Mammary epithelial cell (primary cell): ENCODE results near the gene PTRH2.

ENCODE experiments used
- CTCF ChIP-seq, 2 donors: IDR thresholded peaks in 1 of 2; conservative IDR thresholded peaks in 1 of 2; 2 replicates each; pipeline ENCODE4 v1.5.1; 2011 to 2012; ENCODE audit warnings: inconsistent platforms in 2 of 2, low read length in 2 of 2, mild to moderate bottlenecking in 2 of 2, control low read depth in 1 of 2, low read depth in 1 of 2; ENCODE audit not compliant: insufficient read depth in 1 of 2; ENCODE audit errors: extremely low read depth in 1 of 2
- EZH2 ChIP-seq: IDR thresholded peaks from 2 replicates; pipeline ENCODE4 v1.6.1; 2012; ENCODE audit warnings: low read length, inconsistent platforms, borderline replicate concordance

- TF ChIP-seq EZH2, result no peak
- no peak for TF ChIP-seq CTCF (conservative IDR thresholded peaks at IDR 0.05 in 1 of 2, IDR thresholded peaks at IDR 0.05 in 1 of 2; ENCODE audit: extremely low read depth in 1 of 2, insufficient read depth in 1 of 2, low read depth in 1 of 2, low read length in 2 of 2)
These were observed 771 bp upstream of the PTRH2 start for GRCh38 chr17:59707971-59708430.
